GM19351 (cell line): ENCODE results near the gene ELOVL2.
"Not testable (repeated sequence)": the region's sequence is repeated elsewhere in the genome, so short reads cannot be mapped to it uniquely, and the experiment has no call there.

Experiments
- ATAC-seq: cut with Tn5 transposase; IDR thresholded peaks from one replicate; pipeline ENCODE4 v1.9.1; 2021; ENCODE audit warnings: mild to moderate bottlenecking, moderate library complexity; ENCODE audit not compliant: unreplicated experiment

Gene ELOVL2

GRCh38 chr6:11025130-11025529 lies 19.0 kb downstream of the ELOVL2 start:
- ATAC-seq, result no peak

- ATAC-seq, result no peak
Observed at GRCh38 chr6:11023032-11023431, 21.1 kb downstream of the ELOVL2 start.

- no peak for ATAC-seq
Observed at GRCh38 chr6:11021714-11022113, 22.4 kb downstream of the ELOVL2 start.

- no peak for ATAC-seq
Observed at GRCh38 chr6:11021003-11021402, 23.1 kb downstream of the ELOVL2 start.

- ATAC-seq, result no peak
Observed at GRCh38 chr6:11018225-11018624, 25.9 kb downstream of the ELOVL2 start.

- no peak for ATAC-seq
Observed at GRCh38 chr6:11017090-11017489, 27.0 kb downstream of the ELOVL2 start.

GRCh38 chr6:11016452-11016851 lies 27.7 kb downstream of the ELOVL2 start:
- no peak for ATAC-seq

GRCh38 chr6:11015102-11015501 lies 29.0 kb downstream of the ELOVL2 start:
- ATAC-seq, result no peak

GRCh38 chr6:11013721-11014070 lies 30.4 kb downstream of the ELOVL2 start:
- no peak for ATAC-seq

GRCh38 chr6:11012976-11013720 lies 31.0 kb downstream of the ELOVL2 start:
- no peak for ATAC-seq

GRCh38 chr6:11012295-11012754 lies 31.8 kb downstream of the ELOVL2 start:
- no peak for ATAC-seq

- no peak for ATAC-seq
Observed at GRCh38 chr6:11011787-11012234, 32.3 kb downstream of the ELOVL2 start.

- ATAC-seq, result peak; percentile 89
Observed at GRCh38 chr6:11009353-11009752, 34.8 kb downstream of the ELOVL2 start.

GRCh38 chr6:11008821-11009220 lies 35.3 kb downstream of the ELOVL2 start:
- peak; percentile 10 for ATAC-seq

- no peak for ATAC-seq
Observed at GRCh38 chr6:11007715-11008608, 36.1 kb downstream of the ELOVL2 start.

- ATAC-seq, result no peak
Observed at GRCh38 chr6:11006061-11006460, 38.0 kb downstream of the ELOVL2 start.

- ATAC-seq, result not testable (repeated sequence)
Observed at GRCh38 chr6:11003297-11003696, 40.8 kb downstream of the ELOVL2 start.

- ATAC-seq, result no peak
Observed at GRCh38 chr6:11002176-11002575, 41.9 kb downstream of the ELOVL2 start.

GRCh38 chr6:10999994-11000393 lies 44.1 kb downstream of the ELOVL2 start:
- no peak for ATAC-seq

GRCh38 chr6:10995114-10995707 lies 48.9 kb downstream of the ELOVL2 start:
- no peak for ATAC-seq

- ATAC-seq, result no peak
Observed at GRCh38 chr6:10993896-10994295, 50.2 kb downstream of the ELOVL2 start.

- ATAC-seq, result no peak
Observed at GRCh38 chr6:10991115-10991514, 53.0 kb downstream of the ELOVL2 start.
